ENCODE data around the gene LCN15. TPM values are rescaled to one million over a fixed set of nuclear protein-coding genes. Genes with fewer than 3 reads are reported as not detected.

The LCN15 gene
- total and polyA plus RNA-seq, 8 donors: 0.06 to 0.18 (median 0.07) TPM; not detected in 3

DNA sequence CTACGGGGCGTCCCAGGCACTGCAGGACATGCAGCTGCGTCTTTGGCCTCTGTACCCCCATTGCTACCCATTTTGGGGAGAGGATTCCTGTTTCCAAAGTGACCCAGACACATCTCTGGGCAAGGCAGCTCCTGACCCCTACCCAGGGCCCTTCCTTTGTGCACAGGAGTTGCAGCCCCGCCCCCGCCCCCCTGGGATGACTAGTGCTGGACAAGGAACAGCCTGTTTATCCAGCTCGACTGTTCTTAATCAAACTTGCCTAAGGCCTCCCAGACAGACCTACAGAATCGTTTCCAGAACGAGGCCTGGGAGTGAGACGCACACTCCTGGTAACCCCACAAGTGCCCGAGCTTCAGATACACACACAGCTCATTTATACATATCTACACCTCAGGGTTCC is 38.7 kb downstream of the LCN15 start:
- peaks cover 0 to 62% of the 10 kb centered on the region in 2 donors for H3K36me3 ChIP-seq
- TF ChIP-seq CTCF (IDR thresholded peaks at IDR 0.05): no peak
- H3K4me3 ChIP-seq: peak overlapping the region in 1 of 2 donors; percentile 83
- H3K27me3 ChIP-seq: peaks cover 0 to 8% of the 10 kb centered on the region in 2 donors
- H3K4me1 ChIP-seq: peaks cover 19 to 80% of the 10 kb centered on the region in 2 donors
- H3K27ac ChIP-seq: no peak overlapping the region
- no peak for DNase-seq
- intact Hi-C loops (cut with DNase I): no loop called here
- H3K9me3 ChIP-seq: no peaks in the 10 kb centered on the region
- ATAC-seq: peak; percentile 7

DNA sequence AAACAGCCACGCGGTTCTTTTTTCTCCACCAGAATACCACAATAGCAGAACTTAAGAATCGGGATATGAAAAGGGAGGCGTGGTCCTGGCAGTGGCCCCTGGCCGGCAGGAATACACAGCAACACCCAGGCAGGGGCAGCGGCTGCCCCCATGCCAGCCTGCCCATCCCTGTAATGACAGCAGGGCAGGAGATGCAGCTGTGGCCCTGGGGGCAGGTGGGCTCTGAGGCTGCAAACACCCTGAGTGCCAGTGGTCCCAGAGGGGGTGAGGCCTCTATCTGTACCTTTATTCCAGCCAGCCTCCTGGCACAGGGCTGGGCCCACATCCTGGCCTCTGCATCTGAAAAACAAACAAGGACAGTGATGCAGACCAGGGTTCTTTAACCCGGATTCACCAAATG is 39.5 kb downstream of the LCN15 start:
- ATAC-seq: no peak
- H3K4me3 ChIP-seq: peak overlapping the region in 1 of 2 donors; percentile 83

GRCh38 chr9:136723989-136724388 is 40.3 kb downstream of the LCN15 start:
- H3K36me3 ChIP-seq: peaks cover 0 to 63% of the 10 kb centered on the region in 2 donors
- intact Hi-C loops (cut with DNase I): no loop called here
- H3K27me3 ChIP-seq: peaks cover 0 to 8% of the 10 kb centered on the region in 2 donors
- peaks cover 23 to 91% of the 10 kb centered on the region in 2 donors for H3K4me1 ChIP-seq
- no peak for TF ChIP-seq CTCF (IDR thresholded peaks at IDR 0.05)
- H3K4me3 ChIP-seq: peak overlapping the region in 1 of 2 donors; percentile 2
- no peak overlapping the region for H3K27ac ChIP-seq
- no peak for ATAC-seq
- DNase-seq: no peak
- H3K9me3 ChIP-seq: no peaks in the 10 kb centered on the region

More for the DNA sequence above, 39.5 kb downstream of the LCN15 start:
- intact Hi-C loops (cut with DNase I): no loop called here
- Histone ChIP-seq H3K27me3 (peaks cover 0 to 8% of the 10 kb centered on the region in 2 donors), H3K36me3 (peaks cover 0 to 63% of the 10 kb centered on the region in 2 donors), H3K9me3 (no peaks in the 10 kb centered on the region), H3K4me1 (peaks cover 19 to 86% of the 10 kb centered on the region in 2 donors), H3K27ac (no peak overlapping the region)
- no peak for TF ChIP-seq CTCF (IDR thresholded peaks at IDR 0.05)
- DNase-seq: no peak

- no peak overlapping the region for H3K4me3 ChIP-seq
- no peaks in the 10 kb centered on the region for H3K9me3 ChIP-seq
- peaks cover 23 to 91% of the 10 kb centered on the region in 2 donors for H3K4me1 ChIP-seq
- H3K27me3 ChIP-seq: peaks cover 0 to 6% of the 10 kb centered on the region in 2 donors
- H3K27ac ChIP-seq: no peak overlapping the region
- intact Hi-C loops (cut with DNase I): no loop called here
- TF ChIP-seq CTCF (IDR thresholded peaks at IDR 0.05): no peak
- ATAC-seq (no peak), DNase-seq (peak in 1 of 4 donors; percentile 63)
- peaks cover 0 to 63% of the 10 kb centered on the region in 2 donors for H3K36me3 ChIP-seq
Measured at GRCh38 chr9:136723362-136723976, 40.8 kb downstream of the LCN15 start.

GRCh38 chr9:136722969-136723356 is 41.4 kb downstream of the LCN15 start:
- no peaks in the 10 kb centered on the region for H3K9me3 ChIP-seq
- DNase-seq: peak in 1 of 4 donors; percentile 75
- H3K4me3 ChIP-seq: no peak overlapping the region
- peaks cover 23 to 90% of the 10 kb centered on the region in 2 donors for H3K4me1 ChIP-seq
- intact Hi-C loops (cut with DNase I): no loop called here
- H3K36me3 ChIP-seq: peaks cover 0 to 63% of the 10 kb centered on the region in 2 donors
- ATAC-seq: no peak
- H3K27me3 ChIP-seq: peaks cover 0 to 7% of the 10 kb centered on the region in 2 donors
- no peak for TF ChIP-seq CTCF (IDR thresholded peaks at IDR 0.05)
- H3K27ac ChIP-seq: no peak overlapping the region

Data from left lung (tissue), 10 donors.